ENCODE measurements around the gene TENM3.
A peak's percentile ranks its signal among the peaks of the same experiment; 100 is the strongest.

The TENM3 gene

GRCh38 chr4:182531555-182532162 lies 288.5 kb downstream of the TENM3 start:
- no peaks in the 10 kb centered on the region for H3K9me3 ChIP-seq (ENCODE audit: control insufficient read depth in 1 of 2, low read length in 2 of 2)
- H3K36me3 ChIP-seq (ENCODE audit: control insufficient read depth in 1 of 2, insufficient read depth in 2 of 2, low read length in 2 of 2), result no peaks in the 10 kb centered on the region
- H3K4me3 ChIP-seq (ENCODE audit: low read depth in 1 of 2, low read length in 2 of 2), result peak overlapping the region in 1 of 2 donors; percentile 27
- H3K27me3 ChIP-seq (ENCODE audit: low read depth, low read length), result no peaks in the 10 kb centered on the region
- peaks cover 0 to 3% of the 10 kb centered on the region in 2 donors for H3K4me1 ChIP-seq (ENCODE audit: control insufficient read depth in 1 of 2, insufficient read depth in 2 of 2, low read length in 2 of 2)
- H3K27ac ChIP-seq (ENCODE audit: low read length), result peak overlapping the region; percentile 49

- H3K4me3 ChIP-seq (ENCODE audit: low read depth in 1 of 2, low read length in 2 of 2), result no peak overlapping the region
- no peaks in the 10 kb centered on the region for H3K27me3 ChIP-seq (ENCODE audit: low read depth, low read length)
- peaks cover 0 to 6% of the 10 kb centered on the region in 2 donors for H3K4me1 ChIP-seq (ENCODE audit: control insufficient read depth in 1 of 2, insufficient read depth in 2 of 2, low read length in 2 of 2)
- no peaks in the 10 kb centered on the region for H3K36me3 ChIP-seq (ENCODE audit: control insufficient read depth in 1 of 2, insufficient read depth in 2 of 2, low read length in 2 of 2)
- H3K27ac ChIP-seq (ENCODE audit: low read length), result no peak overlapping the region
- no peaks in the 10 kb centered on the region for H3K9me3 ChIP-seq (ENCODE audit: control insufficient read depth in 1 of 2, low read length in 2 of 2)
These were observed 289.2 kb downstream of the TENM3 start for GRCh38 chr4:182532441-182532840.

GRCh38 chr4:182533964-182534363 lies 290.8 kb downstream of the TENM3 start:
- no peak overlapping the region for H3K4me3 ChIP-seq (ENCODE audit: low read depth in 1 of 2, low read length in 2 of 2)
- no peaks in the 10 kb centered on the region for H3K27me3 ChIP-seq (ENCODE audit: low read depth, low read length)
- H3K4me1 ChIP-seq (ENCODE audit: control insufficient read depth in 1 of 2, insufficient read depth in 2 of 2, low read length in 2 of 2), result peaks cover 0 to 17% of the 10 kb centered on the region in 2 donors
- H3K36me3 ChIP-seq (ENCODE audit: control insufficient read depth in 1 of 2, insufficient read depth in 2 of 2, low read length in 2 of 2), result no peaks in the 10 kb centered on the region
- H3K9me3 ChIP-seq (ENCODE audit: control insufficient read depth in 1 of 2, low read length in 2 of 2), result no peaks in the 10 kb centered on the region
- H3K27ac ChIP-seq (ENCODE audit: low read length), result no peak overlapping the region

GRCh38 chr4:182536221-182536811 lies 293.1 kb downstream of the TENM3 start:
- H3K27ac ChIP-seq (ENCODE audit: low read length), result no peak overlapping the region
- H3K9me3 ChIP-seq (ENCODE audit: control insufficient read depth in 1 of 2, low read length in 2 of 2), result no peaks in the 10 kb centered on the region
- H3K36me3 ChIP-seq (ENCODE audit: control insufficient read depth in 1 of 2, insufficient read depth in 2 of 2, low read length in 2 of 2), result no peaks in the 10 kb centered on the region
- H3K4me1 ChIP-seq (ENCODE audit: control insufficient read depth in 1 of 2, insufficient read depth in 2 of 2, low read length in 2 of 2), result peaks cover 0 to 17% of the 10 kb centered on the region in 2 donors
- H3K4me3 ChIP-seq (ENCODE audit: low read depth in 1 of 2, low read length in 2 of 2), result no peak overlapping the region
- no peaks in the 10 kb centered on the region for H3K27me3 ChIP-seq (ENCODE audit: low read depth, low read length)

- Histone ChIP-seq H3K4me3 (ENCODE audit: low read depth in 1 of 2, low read length in 2 of 2) (no peak overlapping the region), H3K36me3 (ENCODE audit: control insufficient read depth in 1 of 2, insufficient read depth in 2 of 2, low read length in 2 of 2) (no peaks in the 10 kb centered on the region)
These were observed 294.0 kb downstream of the TENM3 start for GRCh38 chr4:182537031-182537795.

GRCh38 chr4:182538031-182538430 lies 294.8 kb downstream of the TENM3 start:
- Histone ChIP-seq H3K27ac (ENCODE audit: low read length) (no peak overlapping the region), H3K4me3 (ENCODE audit: low read depth in 1 of 2, low read length in 2 of 2) (no peak overlapping the region), H3K9me3 (ENCODE audit: control insufficient read depth in 1 of 2, low read length in 2 of 2) (no peaks in the 10 kb centered on the region), H3K27me3 (ENCODE audit: low read depth, low read length) (no peaks in the 10 kb centered on the region), H3K4me1 (ENCODE audit: control insufficient read depth in 1 of 2, insufficient read depth in 2 of 2, low read length in 2 of 2) (peaks cover 0 to 14% of the 10 kb centered on the region in 2 donors), H3K36me3 (ENCODE audit: control insufficient read depth in 1 of 2, insufficient read depth in 2 of 2, low read length in 2 of 2) (no peaks in the 10 kb centered on the region)

More at GRCh38 chr4:182537031-182537795, 294.0 kb downstream of the TENM3 start:
- no peaks in the 10 kb centered on the region for H3K27me3 ChIP-seq (ENCODE audit: low read depth, low read length)
- no peaks in the 10 kb centered on the region for H3K9me3 ChIP-seq (ENCODE audit: control insufficient read depth in 1 of 2, low read length in 2 of 2)
- H3K27ac ChIP-seq (ENCODE audit: low read length), result no peak overlapping the region
- H3K4me1 ChIP-seq (ENCODE audit: control insufficient read depth in 1 of 2, insufficient read depth in 2 of 2, low read length in 2 of 2), result peaks cover 0 to 14% of the 10 kb centered on the region in 2 donors

- no peaks in the 10 kb centered on the region for H3K36me3 ChIP-seq (ENCODE audit: control insufficient read depth in 1 of 2, insufficient read depth in 2 of 2, low read length in 2 of 2)
- H3K27ac ChIP-seq (ENCODE audit: low read length), result no peak overlapping the region
- H3K4me1 ChIP-seq (ENCODE audit: control insufficient read depth in 1 of 2, insufficient read depth in 2 of 2, low read length in 2 of 2), result peaks cover 0 to 14% of the 10 kb centered on the region in 2 donors
- no peak overlapping the region for H3K4me3 ChIP-seq (ENCODE audit: low read depth in 1 of 2, low read length in 2 of 2)
- H3K9me3 ChIP-seq (ENCODE audit: control insufficient read depth in 1 of 2, low read length in 2 of 2), result no peaks in the 10 kb centered on the region
- no peaks in the 10 kb centered on the region for H3K27me3 ChIP-seq (ENCODE audit: low read depth, low read length)
These were observed 297.3 kb downstream of the TENM3 start for GRCh38 chr4:182540496-182540895.

GRCh38 chr4:182547435-182547834 lies 304.2 kb downstream of the TENM3 start:
- H3K36me3 ChIP-seq (ENCODE audit: control insufficient read depth in 1 of 2, insufficient read depth in 2 of 2, low read length in 2 of 2), result no peaks in the 10 kb centered on the region
- no peaks in the 10 kb centered on the region for H3K4me1 ChIP-seq (ENCODE audit: control insufficient read depth in 1 of 2, insufficient read depth in 2 of 2, low read length in 2 of 2)
- no peak overlapping the region for H3K4me3 ChIP-seq (ENCODE audit: low read depth in 1 of 2, low read length in 2 of 2)
- no peak overlapping the region for H3K27ac ChIP-seq (ENCODE audit: low read length)
- H3K9me3 ChIP-seq (ENCODE audit: control insufficient read depth in 1 of 2, low read length in 2 of 2), result no peaks in the 10 kb centered on the region
- H3K27me3 ChIP-seq (ENCODE audit: low read depth, low read length), result no peaks in the 10 kb centered on the region

- no peaks in the 10 kb centered on the region for H3K9me3 ChIP-seq (ENCODE audit: control insufficient read depth in 1 of 2, low read length in 2 of 2)
- H3K36me3 ChIP-seq (ENCODE audit: control insufficient read depth in 1 of 2, insufficient read depth in 2 of 2, low read length in 2 of 2), result no peaks in the 10 kb centered on the region
- no peaks in the 10 kb centered on the region for H3K4me1 ChIP-seq (ENCODE audit: control insufficient read depth in 1 of 2, insufficient read depth in 2 of 2, low read length in 2 of 2)
- no peak overlapping the region for H3K4me3 ChIP-seq (ENCODE audit: low read depth in 1 of 2, low read length in 2 of 2)
- no peaks in the 10 kb centered on the region for H3K27me3 ChIP-seq (ENCODE audit: low read depth, low read length)
- no peak overlapping the region for H3K27ac ChIP-seq (ENCODE audit: low read length)
These were observed 305.0 kb downstream of the TENM3 start for GRCh38 chr4:182548156-182548555.

- Histone ChIP-seq H3K27me3 (ENCODE audit: low read depth, low read length) (no peaks in the 10 kb centered on the region), H3K4me3 (ENCODE audit: low read depth in 1 of 2, low read length in 2 of 2) (no peak overlapping the region), H3K4me1 (ENCODE audit: control insufficient read depth in 1 of 2, insufficient read depth in 2 of 2, low read length in 2 of 2) (no peaks in the 10 kb centered on the region), H3K27ac (ENCODE audit: low read length) (no peak overlapping the region), H3K9me3 (ENCODE audit: control insufficient read depth in 1 of 2, low read length in 2 of 2) (no peaks in the 10 kb centered on the region), H3K36me3 (ENCODE audit: control insufficient read depth in 1 of 2, insufficient read depth in 2 of 2, low read length in 2 of 2) (no peaks in the 10 kb centered on the region)
These were observed 306.2 kb downstream of the TENM3 start for GRCh38 chr4:182549356-182549755.

- no peaks in the 10 kb centered on the region for H3K27me3 ChIP-seq (ENCODE audit: low read depth, low read length)
- H3K27ac ChIP-seq (ENCODE audit: low read length), result no peak overlapping the region
- H3K36me3 ChIP-seq (ENCODE audit: control insufficient read depth in 1 of 2, insufficient read depth in 2 of 2, low read length in 2 of 2), result no peaks in the 10 kb centered on the region
- no peaks in the 10 kb centered on the region for H3K9me3 ChIP-seq (ENCODE audit: control insufficient read depth in 1 of 2, low read length in 2 of 2)
- H3K4me3 ChIP-seq (ENCODE audit: low read depth in 1 of 2, low read length in 2 of 2), result no peak overlapping the region
- peaks cover 0 to 5% of the 10 kb centered on the region in 2 donors for H3K4me1 ChIP-seq (ENCODE audit: control insufficient read depth in 1 of 2, insufficient read depth in 2 of 2, low read length in 2 of 2)
These were observed 309.7 kb downstream of the TENM3 start for GRCh38 chr4:182552948-182553347.

All from muscle layer of duodenum (tissue), 2 donors.